ENCODE data around the gene WNK2.
"Not testable (repeated sequence)": the region's sequence is repeated elsewhere in the genome, so short reads cannot be mapped to it uniquely, and the experiment has no call there.

Gene WNK2

GRCh38 chr9:93240891-93241334, 57.0 kb downstream of the WNK2 start:
- DNase-seq, result no peak

DNA sequence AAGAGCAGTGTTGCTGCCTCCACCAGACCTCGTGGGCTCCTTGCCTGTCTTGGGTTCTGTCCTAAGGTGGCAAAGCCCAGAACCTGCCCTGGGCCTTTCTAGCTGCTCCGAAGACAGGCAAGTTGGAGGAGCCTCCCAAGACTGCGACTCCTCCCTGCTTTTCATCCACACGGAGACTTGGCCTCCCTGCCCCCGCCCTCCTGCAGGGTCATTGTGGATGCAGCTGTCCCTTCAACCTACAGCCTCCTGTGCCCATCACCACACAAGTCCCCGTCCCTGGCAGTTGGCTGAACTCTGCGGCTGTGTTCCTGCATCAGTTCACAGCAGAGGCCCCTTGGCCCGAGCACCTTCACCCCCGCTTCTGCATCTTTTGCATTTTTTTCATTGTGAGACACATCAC, 59.2 kb downstream of the WNK2 start:
- DNase-seq, result no peak

DNA sequence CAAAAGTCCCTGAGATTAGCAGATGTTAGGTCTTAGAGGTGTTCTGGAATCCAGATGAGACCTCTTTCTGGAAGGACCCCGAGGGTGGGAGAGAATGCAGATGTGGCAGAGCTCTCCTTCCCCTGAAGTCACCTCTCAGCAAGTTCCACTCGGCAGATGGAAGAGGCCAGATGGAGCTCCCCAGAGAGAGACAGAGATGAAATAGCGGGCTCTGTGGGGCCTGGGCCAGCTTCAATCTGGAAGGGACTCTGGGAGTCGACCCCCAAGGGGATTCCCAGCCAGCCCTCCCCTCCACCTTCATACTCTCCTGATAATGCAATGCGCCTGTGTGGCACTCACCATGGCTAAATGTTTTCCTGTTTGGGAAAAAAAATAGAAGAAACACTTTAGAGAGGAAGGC, 60.2 kb downstream of the WNK2 start:
- no peak for DNase-seq

DNA sequence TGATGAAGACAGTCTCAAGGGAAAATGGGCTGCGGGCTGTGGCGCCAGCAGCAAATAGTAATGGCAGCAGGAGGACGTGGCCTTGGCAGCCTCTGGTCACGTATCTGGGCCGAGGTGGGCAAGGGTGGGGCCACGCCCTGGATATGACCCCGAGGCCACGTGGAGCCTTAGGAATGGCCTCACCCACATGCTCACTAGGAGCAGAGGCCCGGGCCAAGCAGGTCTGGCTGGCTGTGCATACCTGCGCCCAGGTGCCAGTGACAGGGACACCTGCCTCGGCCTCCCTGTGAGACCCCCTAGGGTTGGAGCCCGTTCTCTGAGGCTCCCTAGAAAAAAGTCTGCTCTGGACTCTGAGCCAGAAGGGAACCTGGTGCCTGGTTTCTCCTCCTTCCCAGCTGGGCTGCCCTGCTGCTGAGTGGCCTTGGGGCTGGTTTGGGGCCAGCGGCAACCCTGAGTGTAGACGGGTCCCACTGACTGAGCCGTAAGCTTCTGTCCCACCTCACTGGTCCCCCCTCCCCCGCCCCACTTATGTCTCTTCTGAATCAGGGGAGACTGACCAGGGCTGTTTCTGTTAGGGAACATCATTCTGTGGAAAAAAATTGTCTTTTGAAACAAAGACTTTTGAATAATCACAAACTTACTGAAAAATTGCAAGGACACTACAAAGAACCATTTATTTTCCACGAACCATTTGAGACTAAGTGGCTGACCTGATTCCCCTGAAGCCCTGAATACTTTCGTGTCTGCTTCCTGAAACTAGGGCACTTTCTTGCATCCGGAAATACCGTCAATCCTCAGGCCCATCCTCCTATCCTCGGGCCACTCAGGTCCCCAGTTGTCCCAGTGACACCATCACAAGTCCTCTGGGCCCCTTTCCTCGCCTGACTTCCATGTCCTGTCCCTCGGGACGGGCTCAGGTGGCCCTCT, 60.8 kb downstream of the WNK2 start:
- no peak for DNase-seq

DNA sequence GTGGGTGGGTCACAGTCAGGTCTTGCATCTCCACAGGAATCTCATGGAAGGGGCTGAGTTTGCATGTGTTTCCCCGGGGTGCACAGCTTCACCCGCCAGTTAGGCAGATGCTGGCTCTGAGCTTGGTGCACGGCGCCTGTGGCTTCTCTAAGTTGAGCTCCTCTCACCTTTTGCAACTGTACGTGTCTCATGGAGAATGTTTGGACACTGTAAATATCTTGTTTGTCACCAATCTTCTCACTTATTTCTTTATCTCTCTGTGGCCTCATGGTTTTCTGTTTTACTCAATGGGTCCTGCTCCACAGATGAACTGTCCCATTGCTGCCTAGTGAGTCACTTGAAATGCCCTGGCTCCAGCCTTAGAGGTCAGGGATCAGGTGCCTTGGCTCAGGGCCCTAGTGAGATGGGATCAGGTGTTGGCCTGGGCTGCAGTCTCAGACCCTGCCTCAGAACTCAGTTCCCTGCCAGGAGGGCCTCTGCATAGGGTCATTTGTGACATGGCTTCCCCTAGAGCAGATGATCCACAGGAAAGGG, 61.6 kb downstream of the WNK2 start:
- no peak for DNase-seq

GRCh38 chr9:93246111-93246510, 62.2 kb downstream of the WNK2 start:
- no peak for DNase-seq

DNA sequence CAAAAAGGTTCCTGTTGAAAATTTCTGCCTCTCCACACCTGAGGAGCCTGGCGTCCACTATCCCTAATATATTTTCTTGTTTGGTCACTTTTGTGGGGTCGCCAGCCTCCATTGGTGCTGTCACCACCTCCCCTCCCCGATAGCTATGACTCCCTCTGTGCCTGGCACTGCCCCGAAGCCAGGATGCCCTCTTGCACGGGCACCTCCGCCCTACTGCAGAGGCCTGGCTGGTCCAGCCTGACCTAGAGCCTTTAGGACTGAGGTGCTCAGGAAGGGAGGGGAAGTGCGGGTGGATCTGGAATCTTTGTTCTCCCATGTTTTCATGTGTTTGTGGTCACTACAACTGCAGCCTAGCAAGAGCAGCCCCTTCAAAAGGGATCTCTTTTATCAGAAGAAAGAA, 62.6 kb downstream of the WNK2 start:
- no peak for DNase-seq

DNA sequence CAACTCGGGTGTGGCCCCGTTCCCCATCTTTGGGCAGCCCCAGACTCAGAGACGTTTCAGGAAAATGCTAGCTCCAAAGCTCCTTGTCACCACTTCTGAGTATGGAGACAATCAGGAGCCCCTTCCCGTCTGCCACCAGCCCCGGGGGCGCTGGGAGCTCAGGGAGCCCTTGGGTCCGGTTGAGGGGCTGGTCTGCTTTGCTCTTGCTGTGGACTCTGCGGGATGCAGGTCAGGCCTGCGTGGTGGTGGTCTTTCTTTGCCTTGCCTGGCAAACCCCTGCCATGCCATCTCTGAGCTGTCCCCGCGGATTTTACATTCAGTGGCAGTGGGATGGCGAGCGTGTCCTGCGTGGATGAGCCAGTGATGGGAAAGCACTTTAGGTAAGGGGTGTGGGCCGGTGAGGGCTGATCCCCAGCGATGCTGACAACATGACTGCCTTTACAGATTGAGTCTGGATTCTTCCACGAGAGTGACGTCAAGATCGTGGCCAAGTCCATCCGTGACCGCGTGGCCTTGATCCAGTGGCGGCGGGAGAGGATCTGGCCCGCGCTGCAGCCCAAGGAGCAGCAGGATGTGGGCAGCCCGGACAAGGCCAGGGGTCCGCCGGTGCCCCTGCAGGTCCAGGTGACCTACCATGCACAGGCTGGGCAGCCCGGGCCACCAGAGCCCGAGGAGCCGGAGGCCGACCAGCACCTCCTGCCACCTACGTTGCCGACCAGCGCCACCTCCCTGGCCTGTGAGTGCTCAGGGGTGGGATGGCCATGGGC, 63.3 kb downstream of the WNK2 start:
- no peak for DNase-seq

GRCh38 chr9:93247892-93248291, 64.0 kb downstream of the WNK2 start:
- no peak for DNase-seq

- no peak for DNase-seq
These were observed 64.6 kb downstream of the WNK2 start for GRCh38 chr9:93248386-93249040.

DNA sequence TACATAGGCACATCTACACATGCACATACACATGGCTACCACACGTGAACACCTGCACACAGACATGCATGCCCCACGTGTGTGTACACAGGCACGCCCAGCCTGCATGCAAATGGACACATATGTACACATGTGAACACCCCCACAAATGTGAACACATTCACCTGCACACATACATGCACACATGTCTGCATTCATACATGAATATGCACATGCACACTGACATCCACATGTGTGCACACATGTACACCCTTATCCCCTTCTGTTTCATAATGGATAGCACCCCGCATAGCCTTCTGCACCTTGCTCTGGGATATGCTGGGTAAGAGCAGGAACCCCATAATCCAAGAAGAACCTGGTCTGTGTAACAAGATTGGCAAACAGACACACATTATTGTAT, 66.2 kb downstream of the WNK2 start:
- DNase-seq, result no peak

- not testable (repeated sequence) for DNase-seq
These were observed 67.4 kb downstream of the WNK2 start for GRCh38 chr9:93251309-93251708.

GRCh38 chr9:93252116-93252780, 68.3 kb downstream of the WNK2 start:
- DNase-seq, result no peak

DNA sequence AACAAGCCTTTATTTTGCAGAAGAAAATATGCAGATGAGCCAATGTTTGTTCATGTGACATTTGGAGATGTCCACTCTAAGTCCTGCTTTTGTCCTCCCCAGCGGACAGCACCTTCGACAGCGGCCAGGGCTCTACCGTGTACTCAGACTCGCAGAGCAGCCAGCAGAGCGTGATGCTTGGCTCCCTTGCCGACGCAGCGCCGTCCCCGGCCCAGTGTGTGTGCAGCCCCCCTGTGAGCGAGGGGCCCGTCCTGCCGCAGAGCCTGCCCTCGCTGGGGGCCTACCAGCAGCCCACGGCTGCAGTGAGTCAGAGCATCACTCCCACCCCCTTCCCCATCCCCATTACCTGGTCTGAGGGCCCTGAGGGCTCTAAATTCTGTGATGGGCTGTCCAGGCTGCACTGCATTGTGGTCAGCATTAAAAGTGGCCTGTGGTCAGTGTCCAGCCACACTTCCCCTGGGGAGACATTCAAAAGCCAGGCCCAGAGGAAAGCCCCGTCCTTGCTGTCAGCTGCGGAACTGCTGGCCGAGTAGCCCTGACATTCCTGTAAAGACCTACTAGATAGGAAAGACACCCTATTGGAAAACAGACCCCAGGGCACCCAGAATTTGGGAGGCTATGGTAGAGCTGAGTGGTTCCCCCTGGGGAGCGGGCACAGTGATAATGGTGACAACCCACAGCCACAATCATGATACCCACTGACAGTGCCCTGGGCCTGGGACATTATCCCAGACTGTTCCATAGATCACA, 69.0 kb downstream of the WNK2 start:
- DNase-seq, result no peak

DNA sequence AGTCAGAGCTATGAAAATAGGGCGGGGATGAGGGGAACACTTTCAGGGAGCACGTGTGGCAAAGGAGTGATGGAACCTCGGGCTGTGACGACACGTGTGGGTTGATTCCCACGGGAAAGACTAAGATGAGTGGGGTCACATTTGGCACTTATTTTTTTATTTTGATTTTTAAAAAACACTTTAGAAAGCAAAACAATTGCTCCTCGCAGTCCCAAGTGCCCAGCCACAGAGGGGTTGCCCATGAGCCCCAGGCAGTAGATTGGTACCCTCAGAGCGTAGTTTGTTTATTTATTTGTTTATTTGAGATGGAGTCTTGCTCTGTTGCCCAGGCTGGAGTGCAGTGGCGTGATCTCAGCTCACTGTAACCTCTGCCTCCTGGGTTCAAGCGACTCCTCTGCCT, 69.7 kb downstream of the WNK2 start:
- no peak for DNase-seq

DNA sequence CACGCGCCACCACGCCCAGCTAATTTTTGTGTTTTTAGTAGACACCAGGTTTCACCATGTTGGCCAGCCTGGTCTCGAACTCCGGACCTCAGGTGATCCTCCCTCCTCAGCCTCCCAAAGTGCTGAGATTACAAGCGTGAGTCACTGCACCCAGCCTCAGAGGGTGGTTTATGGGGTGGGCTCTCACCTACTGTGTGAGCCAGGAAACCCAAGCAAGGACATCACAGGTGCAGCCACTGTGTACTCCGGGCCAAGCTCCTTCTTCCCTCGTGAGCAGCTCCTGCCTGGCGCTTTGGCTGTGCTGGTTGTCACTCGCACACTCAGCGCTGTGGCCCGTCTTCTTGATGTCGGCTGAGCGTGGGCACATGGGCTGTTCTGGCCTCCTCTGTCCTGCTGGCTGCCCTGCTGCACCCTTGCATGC, 70.1 kb downstream of the WNK2 start:
- no peak for DNase-seq

GRCh38 chr9:93254806-93255493, 71.0 kb downstream of the WNK2 start:
- no peak for DNase-seq

DNA sequence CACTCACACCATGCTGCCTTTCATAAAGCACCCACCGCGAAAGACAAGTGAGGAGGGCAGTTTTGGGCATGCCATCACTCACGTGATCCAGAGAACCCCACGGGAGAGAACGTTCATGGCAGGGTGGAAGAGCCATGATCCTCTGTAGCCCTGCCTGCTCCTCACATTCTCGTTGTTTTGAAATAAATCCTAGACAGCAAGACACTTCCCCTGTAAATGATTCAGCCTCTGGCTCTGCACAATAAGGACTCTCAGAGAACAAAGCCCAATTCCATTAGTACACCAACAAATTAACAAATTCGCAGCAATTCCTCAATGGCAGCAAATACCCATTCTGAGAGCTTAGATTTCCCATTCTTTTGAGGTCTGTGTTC, 71.5 kb downstream of the WNK2 start:
- no peak for DNase-seq

- no peak for DNase-seq
These were observed 72.3 kb downstream of the WNK2 start for GRCh38 chr9:93255994-93256877.
